Measurements from ENCODE around the gene BTBD9.

Gene BTBD9

DNA sequence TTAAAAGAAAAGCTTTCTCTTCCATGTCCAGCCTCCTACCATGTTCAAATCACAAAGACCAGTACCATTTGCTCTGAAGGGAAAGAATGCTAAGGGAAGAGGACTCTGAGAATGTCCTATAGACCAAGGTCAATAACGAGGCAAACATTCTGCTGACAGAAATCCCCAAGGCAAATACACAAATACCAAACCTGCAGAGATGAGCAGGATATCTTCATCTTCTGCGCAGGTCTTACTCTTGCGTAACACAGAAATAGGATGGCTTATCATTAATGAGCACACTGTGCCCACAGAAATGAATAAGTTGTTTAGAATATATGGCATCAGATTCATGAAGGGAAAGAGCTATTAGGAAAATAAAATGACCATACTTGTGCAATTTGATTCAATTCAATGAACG is 137.3 kb downstream of the BTBD9 start (continued):
- TF ChIP-seq, protein P1, sequence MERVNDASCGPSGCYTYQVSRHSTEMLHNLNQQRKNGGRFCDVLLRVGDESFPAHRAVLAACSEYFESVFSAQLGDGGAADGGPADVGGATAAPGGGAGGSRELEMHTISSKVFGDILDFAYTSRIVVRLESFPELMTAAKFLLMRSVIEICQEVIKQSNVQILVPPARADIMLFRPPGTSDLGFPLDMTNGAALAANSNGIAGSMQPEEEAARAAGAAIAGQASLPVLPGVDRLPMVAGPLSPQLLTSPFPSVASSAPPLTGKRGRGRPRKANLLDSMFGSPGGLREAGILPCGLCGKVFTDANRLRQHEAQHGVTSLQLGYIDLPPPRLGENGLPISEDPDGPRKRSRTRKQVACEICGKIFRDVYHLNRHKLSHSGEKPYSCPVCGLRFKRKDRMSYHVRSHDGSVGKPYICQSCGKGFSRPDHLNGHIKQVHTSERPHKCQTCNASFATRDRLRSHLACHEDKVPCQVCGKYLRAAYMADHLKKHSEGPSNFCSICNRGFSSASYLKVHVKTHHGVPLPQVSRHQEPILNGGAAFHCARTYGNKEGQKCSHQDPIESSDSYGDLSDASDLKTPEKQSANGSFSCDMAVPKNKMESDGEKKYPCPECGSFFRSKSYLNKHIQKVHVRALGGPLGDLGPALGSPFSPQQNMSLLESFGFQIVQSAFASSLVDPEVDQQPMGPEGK (CRISPR knock-in tag; IDR thresholded peaks at IDR 0.05; ENCODE audit: borderline replicate concordance): no peak
- TF ChIP-seq BACH2 (CRISPR knock-in tag; IDR thresholded peaks at IDR 0.05; ENCODE audit: borderline replicate concordance) (no peak), ZFP30 (CRISPR knock-in tag; IDR thresholded peaks at IDR 0.05) (no peak), ISL1 (CRISPR knock-in tag; IDR thresholded peaks at IDR 0.05) (no peak), ZC3H10 (CRISPR knock-in tag; IDR thresholded peaks at IDR 0.05) (no peak), CSDC2 (CRISPR knock-in tag; IDR thresholded peaks at IDR 0.05) (no peak), ZFP3 (CRISPR knock-in tag; IDR thresholded peaks at IDR 0.05) (no peak), SNAI2 (CRISPR knock-in tag; IDR thresholded peaks at IDR 0.05) (no peak), GLIS3 (CRISPR knock-in tag; IDR thresholded peaks at IDR 0.05) (no peak), ZNF8 (CRISPR knock-in tag; IDR thresholded peaks at IDR 0.05) (no peak)
- TF ChIP-seq, protein P2, sequence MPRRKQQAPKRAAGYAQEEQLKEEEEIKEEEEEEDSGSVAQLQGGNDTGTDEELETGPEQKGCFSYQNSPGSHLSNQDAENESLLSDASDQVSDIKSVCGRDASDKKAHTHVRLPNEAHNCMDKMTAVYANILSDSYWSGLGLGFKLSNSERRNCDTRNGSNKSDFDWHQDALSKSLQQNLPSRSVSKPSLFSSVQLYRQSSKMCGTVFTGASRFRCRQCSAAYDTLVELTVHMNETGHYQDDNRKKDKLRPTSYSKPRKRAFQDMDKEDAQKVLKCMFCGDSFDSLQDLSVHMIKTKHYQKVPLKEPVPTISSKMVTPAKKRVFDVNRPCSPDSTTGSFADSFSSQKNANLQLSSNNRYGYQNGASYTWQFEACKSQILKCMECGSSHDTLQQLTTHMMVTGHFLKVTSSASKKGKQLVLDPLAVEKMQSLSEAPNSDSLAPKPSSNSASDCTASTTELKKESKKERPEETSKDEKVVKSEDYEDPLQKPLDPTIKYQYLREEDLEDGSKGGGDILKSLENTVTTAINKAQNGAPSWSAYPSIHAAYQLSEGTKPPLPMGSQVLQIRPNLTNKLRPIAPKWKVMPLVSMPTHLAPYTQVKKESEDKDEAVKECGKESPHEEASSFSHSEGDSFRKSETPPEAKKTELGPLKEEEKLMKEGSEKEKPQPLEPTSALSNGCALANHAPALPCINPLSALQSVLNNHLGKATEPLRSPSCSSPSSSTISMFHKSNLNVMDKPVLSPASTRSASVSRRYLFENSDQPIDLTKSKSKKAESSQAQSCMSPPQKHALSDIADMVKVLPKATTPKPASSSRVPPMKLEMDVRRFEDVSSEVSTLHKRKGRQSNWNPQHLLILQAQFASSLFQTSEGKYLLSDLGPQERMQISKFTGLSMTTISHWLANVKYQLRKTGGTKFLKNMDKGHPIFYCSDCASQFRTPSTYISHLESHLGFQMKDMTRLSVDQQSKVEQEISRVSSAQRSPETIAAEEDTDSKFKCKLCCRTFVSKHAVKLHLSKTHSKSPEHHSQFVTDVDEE (CRISPR knock-in tag; IDR thresholded peaks at IDR 0.05): no peak

DNA sequence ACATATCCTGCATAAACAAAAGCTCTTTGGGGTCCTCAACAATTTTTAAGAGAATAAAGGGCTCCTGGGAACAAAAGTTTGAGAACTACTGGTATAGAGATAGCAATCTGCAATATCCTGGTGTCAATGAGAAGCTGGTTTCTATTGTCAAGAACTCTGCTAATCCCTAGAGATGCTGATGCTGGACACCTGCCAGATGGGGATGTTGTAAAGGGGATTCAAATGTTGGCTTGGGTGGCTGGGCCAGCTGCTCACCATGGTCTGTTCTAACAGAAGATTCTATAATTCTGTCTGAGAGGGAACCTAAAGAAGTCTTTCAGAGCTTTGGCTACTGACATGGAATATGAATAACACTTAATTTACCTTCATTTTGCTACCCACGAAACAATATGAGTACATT is 137.8 kb downstream of the BTBD9 start:
- TF ChIP-seq, protein P3, sequence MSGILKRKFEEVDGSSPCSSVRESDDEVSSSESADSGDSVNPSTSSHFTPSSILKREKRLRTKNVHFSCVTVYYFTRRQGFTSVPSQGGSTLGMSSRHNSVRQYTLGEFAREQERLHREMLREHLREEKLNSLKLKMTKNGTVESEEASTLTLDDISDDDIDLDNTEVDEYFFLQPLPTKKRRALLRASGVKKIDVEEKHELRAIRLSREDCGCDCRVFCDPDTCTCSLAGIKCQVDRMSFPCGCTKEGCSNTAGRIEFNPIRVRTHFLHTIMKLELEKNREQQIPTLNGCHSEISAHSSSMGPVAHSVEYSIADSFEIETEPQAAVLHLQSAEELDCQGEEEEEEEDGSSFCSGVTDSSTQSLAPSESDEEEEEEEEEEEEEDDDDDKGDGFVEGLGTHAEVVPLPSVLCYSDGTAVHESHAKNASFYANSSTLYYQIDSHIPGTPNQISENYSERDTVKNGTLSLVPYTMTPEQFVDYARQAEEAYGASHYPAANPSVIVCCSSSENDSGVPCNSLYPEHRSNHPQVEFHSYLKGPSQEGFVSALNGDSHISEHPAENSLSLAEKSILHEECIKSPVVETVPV (CRISPR knock-in tag; IDR thresholded peaks at IDR 0.05): no peak
- TF ChIP-seq TOX (CRISPR knock-in tag; IDR thresholded peaks at IDR 0.05; ENCODE audit: borderline replicate concordance): no peak
- no peak for TF ChIP-seq ZNF70 (CRISPR knock-in tag; IDR thresholded peaks at IDR 0.05)
- TF ChIP-seq TCF4 (CRISPR knock-in tag; IDR thresholded peaks at IDR 0.05; ENCODE audit: borderline replicate concordance): no peak
- no peak for TF ChIP-seq GLIS3 (CRISPR knock-in tag; IDR thresholded peaks at IDR 0.05)
- TF ChIP-seq, protein P4, sequence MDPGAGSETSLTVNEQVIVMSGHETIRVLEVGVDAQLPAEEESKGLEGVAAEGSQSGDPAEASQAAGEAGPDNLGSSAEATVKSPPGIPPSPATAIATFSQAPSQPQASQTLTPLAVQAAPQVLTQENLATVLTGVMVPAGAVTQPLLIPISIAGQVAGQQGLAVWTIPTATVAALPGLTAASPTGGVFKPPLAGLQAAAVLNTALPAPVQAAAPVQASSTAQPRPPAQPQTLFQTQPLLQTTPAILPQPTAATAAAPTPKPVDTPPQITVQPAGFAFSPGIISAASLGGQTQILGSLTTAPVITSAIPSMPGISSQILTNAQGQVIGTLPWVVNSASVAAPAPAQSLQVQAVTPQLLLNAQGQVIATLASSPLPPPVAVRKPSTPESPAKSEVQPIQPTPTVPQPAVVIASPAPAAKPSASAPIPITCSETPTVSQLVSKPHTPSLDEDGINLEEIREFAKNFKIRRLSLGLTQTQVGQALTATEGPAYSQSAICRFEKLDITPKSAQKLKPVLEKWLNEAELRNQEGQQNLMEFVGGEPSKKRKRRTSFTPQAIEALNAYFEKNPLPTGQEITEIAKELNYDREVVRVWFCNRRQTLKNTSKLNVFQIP (CRISPR knock-in tag; IDR thresholded peaks at IDR 0.05; ENCODE audit: borderline replicate concordance, low read depth): no peak
- no peak for TF ChIP-seq OSR1 (CRISPR knock-in tag; IDR thresholded peaks at IDR 0.05)
- no peak for TF ChIP-seq ESRRG (CRISPR knock-in tag; IDR thresholded peaks at IDR 0.05)
- ATAC-seq: no peak

DNA sequence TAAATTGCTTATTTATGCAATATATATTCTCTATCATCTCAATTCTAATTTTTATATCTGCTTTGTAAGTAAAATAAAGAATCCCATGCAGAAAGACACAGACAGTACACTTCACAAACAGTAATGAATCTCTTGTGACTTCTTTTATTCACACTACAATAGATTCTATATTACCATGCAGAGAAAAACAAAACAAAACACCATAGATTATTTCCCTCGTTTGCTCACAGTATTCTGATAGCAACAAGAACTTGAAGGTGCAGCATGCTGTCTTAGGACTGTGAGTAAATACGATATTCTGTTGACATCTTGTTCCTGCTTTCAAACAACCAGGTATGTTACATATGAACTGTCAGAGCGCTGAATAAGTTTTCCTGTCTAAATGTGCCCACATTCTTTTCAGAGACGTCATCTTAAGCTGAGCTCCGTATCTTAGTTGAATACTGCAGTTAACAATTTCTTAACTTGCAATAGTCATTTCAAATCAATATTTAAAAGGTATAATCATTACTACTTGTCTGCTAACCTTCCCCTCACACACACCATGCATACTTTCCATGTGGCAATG is 140.1 kb downstream of the BTBD9 start:
- no peak for ATAC-seq
- TF ChIP-seq GLIS3 (CRISPR knock-in tag; IDR thresholded peaks at IDR 0.05) (no peak), CSDC2 (CRISPR knock-in tag; IDR thresholded peaks at IDR 0.05) (no peak), OSR1 (CRISPR knock-in tag; IDR thresholded peaks at IDR 0.05) (no peak), ZNF8 (CRISPR knock-in tag; IDR thresholded peaks at IDR 0.05) (no peak)

DNA sequence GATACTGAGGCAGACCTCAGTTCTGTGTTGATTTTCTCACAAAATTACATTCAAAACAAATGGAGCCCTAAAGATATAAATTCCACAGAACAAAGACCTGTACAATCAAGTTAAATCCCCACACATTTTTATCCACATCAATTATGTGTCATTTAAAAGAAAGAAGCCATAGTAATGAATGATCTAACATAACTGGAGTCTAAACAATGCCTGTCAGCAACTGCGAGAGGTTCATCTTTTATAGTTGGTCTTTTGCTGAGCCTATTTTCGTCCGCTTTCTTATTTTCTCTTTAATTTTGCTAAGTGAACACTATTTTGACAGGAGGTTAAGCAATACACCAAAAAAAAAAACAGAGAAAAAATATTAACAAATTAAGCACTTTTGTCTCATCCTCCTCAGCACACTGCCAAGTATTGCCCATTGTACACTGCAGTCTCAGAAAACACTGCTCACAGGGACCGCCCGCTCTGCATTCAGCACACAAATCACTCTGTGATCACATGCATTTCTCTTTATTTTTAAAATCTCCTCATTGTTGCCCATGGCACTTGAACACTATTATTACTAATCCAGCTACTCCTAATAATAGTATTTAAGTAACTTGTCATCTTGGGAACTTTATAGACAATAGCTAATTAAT is 140.8 kb downstream of the BTBD9 start:
- ATAC-seq: no peak
- TF ChIP-seq ZNF565 (CRISPR knock-in tag; conservative IDR thresholded peaks at IDR 0.05; ENCODE audit: low read depth) (no peak), ARNTL (CRISPR knock-in tag; IDR thresholded peaks at IDR 0.05; ENCODE audit: borderline replicate concordance, low read depth) (no peak), SNAI2 (CRISPR knock-in tag; IDR thresholded peaks at IDR 0.05) (no peak), GLIS3 (CRISPR knock-in tag; IDR thresholded peaks at IDR 0.05) (no peak), TCF4 (CRISPR knock-in tag; IDR thresholded peaks at IDR 0.05; ENCODE audit: borderline replicate concordance) (no peak), ZNF70 (CRISPR knock-in tag; IDR thresholded peaks at IDR 0.05) (no peak), ZC3H10 (CRISPR knock-in tag; IDR thresholded peaks at IDR 0.05) (no peak)
- TF ChIP-seq, protein P2 (CRISPR knock-in tag; IDR thresholded peaks at IDR 0.05): no peak
- TF ChIP-seq, protein P1 (CRISPR knock-in tag; IDR thresholded peaks at IDR 0.05; ENCODE audit: borderline replicate concordance): no peak
- TF ChIP-seq, protein P5, sequence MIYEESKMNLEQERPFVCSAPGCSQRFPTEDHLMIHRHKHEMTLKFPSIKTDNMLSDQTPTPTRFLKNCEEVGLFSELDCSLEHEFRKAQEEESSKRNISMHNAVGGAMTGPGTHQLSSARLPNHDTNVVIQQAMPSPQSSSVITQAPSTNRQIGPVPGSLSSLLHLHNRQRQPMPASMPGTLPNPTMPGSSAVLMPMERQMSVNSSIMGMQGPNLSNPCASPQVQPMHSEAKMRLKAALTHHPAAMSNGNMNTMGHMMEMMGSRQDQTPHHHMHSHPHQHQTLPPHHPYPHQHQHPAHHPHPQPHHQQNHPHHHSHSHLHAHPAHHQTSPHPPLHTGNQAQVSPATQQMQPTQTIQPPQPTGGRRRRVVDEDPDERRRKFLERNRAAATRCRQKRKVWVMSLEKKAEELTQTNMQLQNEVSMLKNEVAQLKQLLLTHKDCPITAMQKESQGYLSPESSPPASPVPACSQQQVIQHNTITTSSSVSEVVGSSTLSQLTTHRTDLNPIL (CRISPR knock-in tag; IDR thresholded peaks at IDR 0.05; ENCODE audit: low read depth): no peak
